SK-N-SH (cell line): ENCODE results near the gene TOMM70. TPM values are rescaled to one million over a fixed set of nuclear protein-coding genes. Genes with fewer than 3 reads are reported as not detected.

Experiments used
- CTCF ChIA-PET: fragments of 300-600, 350-600 bp; formaldehyde crosslinking; extraction: SDS; loops from one replicate; lab custom pipeline; 2021; lab: Yijun Ruan, JAX
- POLR2A ChIA-PET: fragments of 350-600 bp; sonication (Branson Sonifier 250); formaldehyde crosslinking; extraction: SDS; loops from one replicate; lab custom pipeline; 2020; ENCODE audit warnings: antibody characterized with exemption, inconsistent platforms; lab: Yijun Ruan, JAX
- DNase-seq: peaks from one replicate; pipeline ENCODE4 v3.0.0; 2012
- H2AFZ ChIP-seq: fragments of 200-600 bp; sonication (generic); 2 replicates; pipeline ENCODE4 v1.8.1; 2016; ENCODE audit warnings: antibody characterized with exemption, mild to moderate bottlenecking, low read depth
- H3F3A ChIP-seq: fragments of 200-600 bp; sonication (generic); replicated peaks from 2 replicates; pipeline ENCODE3; 2016; ENCODE audit warnings: antibody characterized with exemption, mild to moderate bottlenecking; ENCODE audit not compliant: insufficient read depth
- H3K27ac ChIP-seq, 2 experiments: fragments of 200-500 bp in 1 of 2; fragments of 200-600 bp in 1 of 2; sonication (Bioruptor generic) in 1 of 2; sonication (generic), shearing (Covaris generic) in 1 of 2; 2 replicates each; pipeline versions ENCODE4 v1.5.1 to v1.6.1; 2014 to 2016; ENCODE audit warnings: low read depth in 2 of 2, inconsistent platforms in 1 of 2, low read length in 1 of 2, mild to moderate bottlenecking in 1 of 2, mixed read lengths in 1 of 2
- H3K27me3 ChIP-seq: fragments of 200-600 bp; sonication (generic), shearing (Covaris generic); 2 replicates; pipeline ENCODE4 v1.6.1; 2016; ENCODE audit warnings: mixed run types; ENCODE audit not compliant: insufficient read depth
- H3K36me3 ChIP-seq, 2 experiments: fragments of 200-500 bp in 1 of 2; fragments of 200-600 bp in 1 of 2; sonication (Bioruptor generic) in 1 of 2; sonication (generic) in 1 of 2; replicated peaks in 1 of 2; 2 replicates each; pipeline versions ENCODE3 to v1.5.1; 2014 to 2016; ENCODE audit warnings: low read length in 1 of 2, mild to moderate bottlenecking in 1 of 2; ENCODE audit not compliant: insufficient read depth in 2 of 2, control insufficient read depth in 1 of 2
- H3K4me1 ChIP-seq, 2 experiments: fragments of 200-500 bp in 1 of 2; fragments of 200-600 bp in 1 of 2; sonication (Bioruptor generic) in 1 of 2; sonication (generic), shearing (Covaris generic) in 1 of 2; 2 replicates each; pipeline versions ENCODE4 v1.5.1 to v1.6.1; 2014 to 2016; ENCODE audit warnings: low read depth in 1 of 2, low read length in 1 of 2, mixed run types in 1 of 2; ENCODE audit not compliant: insufficient read depth in 2 of 2, control insufficient read depth in 1 of 2
- H3K4me2 ChIP-seq: fragments of 200-600 bp; sonication (generic), shearing (Covaris generic); 2 replicates; pipeline ENCODE4 v1.6.1; 2017; ENCODE audit warnings: mixed run types
- H3K4me3 ChIP-seq, 2 experiments: fragments of 200-500 bp in 1 of 2; fragments of 200-600 bp in 1 of 2; sonication (Bioruptor generic) in 1 of 2; sonication (generic), shearing (Covaris generic) in 1 of 2; 2 replicates each; pipeline versions ENCODE4 v1.5.1 to v1.8.1; 2014 to 2016; ENCODE audit warnings: low read depth in 2 of 2, inconsistent platforms in 1 of 2, low read length in 1 of 2, mild to moderate bottlenecking in 1 of 2, mixed read lengths in 1 of 2, moderate library complexity in 1 of 2
- H3K79me2 ChIP-seq: fragments of 200-600 bp; sonication (generic); 2 replicates; pipeline ENCODE4 v1.8.1; 2017; ENCODE audit warnings: mild to moderate bottlenecking; ENCODE audit not compliant: insufficient read depth
- H3K9ac ChIP-seq: fragments of 200-600 bp; sonication (generic); 2 replicates; pipeline ENCODE4 v1.6.1; 2017; ENCODE audit warnings: mixed run types
- H3K9me2 ChIP-seq: fragments of 200-600 bp; sonication (generic); 2 replicates; pipeline ENCODE4 v1.6.1; 2017; ENCODE audit warnings: mixed run types
- H3K9me3 ChIP-seq: fragments of 200-600 bp; sonication (generic); 2 replicates; pipeline ENCODE4 v1.6.1; 2017; ENCODE audit warnings: mixed run types, mild to moderate bottlenecking, moderate library complexity
- H4K20me1 ChIP-seq: fragments of 200-600 bp; sonication (generic); 2 replicates; pipeline ENCODE4 v1.6.1; 2017; ENCODE audit warnings: mild to moderate bottlenecking, mixed run types; ENCODE audit not compliant: insufficient read depth
- CHD2 ChIP-seq: fragments of 150-350 bp; IDR thresholded peaks from 2 replicates; pipeline ENCODE4 v1.6.1; 2018; ENCODE audit warnings: low read length; ENCODE audit not compliant: partially characterized antibody
- ELF1 ChIP-seq: IDR thresholded peaks from 2 replicates; pipeline ENCODE4 v1.4.0; 2012
- FOXM1 ChIP-seq: IDR thresholded peaks from 2 replicates; pipeline ENCODE4 v1.4.0; 2012; ENCODE audit warnings: low read depth, mild to moderate bottlenecking
- GABPA ChIP-seq: IDR thresholded peaks from 2 replicates; pipeline ENCODE4 v1.4.0; 2012; ENCODE audit warnings: low read depth, mild to moderate bottlenecking
- GATA2 ChIP-seq: sonication (generic); formaldehyde crosslinking; IDR thresholded peaks from 2 replicates; pipeline ENCODE4 v1.5.0; 2020; ENCODE audit warnings: mild to moderate bottlenecking, missing genetic modification reagents
- MXI1 ChIP-seq: IDR thresholded peaks from 2 replicates; pipeline ENCODE4 v1.6.1; 2012; ENCODE audit warnings: mild to moderate bottlenecking, low read depth, low read length, improper control_type of control experiment
- NFIC ChIP-seq: IDR thresholded peaks from 2 replicates; pipeline ENCODE4 v1.4.0; 2012; ENCODE audit warnings: borderline replicate concordance
- NRF1 ChIP-seq: IDR thresholded peaks from 2 replicates; pipeline ENCODE4 v1.6.1; 2012; ENCODE audit warnings: low read depth, mild to moderate bottlenecking, low read length
- RCOR1 ChIP-seq: fragments of 150-350 bp; IDR thresholded peaks from 2 replicates; pipeline ENCODE4 v1.6.1; 2017; ENCODE audit warnings: antibody characterized with exemption, low read length
- RFX5 ChIP-seq: IDR thresholded peaks from 2 replicates; pipeline ENCODE4 v1.6.1; 2012; ENCODE audit warnings: mild to moderate bottlenecking, improper control_type of control experiment, low read length
- RXRA ChIP-seq: IDR thresholded peaks from 2 replicates; pipeline ENCODE4 v1.4.0; 2012; ENCODE audit warnings: low read depth, mild to moderate bottlenecking, borderline replicate concordance
- SIN3A ChIP-seq: IDR thresholded peaks from 2 replicates; pipeline ENCODE4 v1.6.1; 2012; ENCODE audit warnings: low read depth, mild to moderate bottlenecking, low read length, moderate library complexity, borderline replicate concordance
- SMC3 ChIP-seq: IDR thresholded peaks from 2 replicates; pipeline ENCODE4 v1.6.1; 2012; ENCODE audit warnings: low read depth, low read length, improper control_type of control experiment
- TCF12 ChIP-seq: IDR thresholded peaks from 2 replicates; pipeline ENCODE4 v1.4.0; 2012
- WGBS: methylation state at CpG from one replicate; pipeline ENCODE4 v1.1.6; 2017; ENCODE audit warnings: low lambda C conversion rate; 5-methylcytosine and 5-hydroxymethylcytosine counted together
- polyA plus RNA-seq, 3 experiments: library from polyadenylated mRNA; depleted of rRNA; stranded (reverse); fragments of >200 nt; gene quantifications; 2 replicates each; pipeline ENCODE4 v1.2.3, GENCODE V29; 2012
- TF ChIP-seq, protein P1 (sequence below): IDR thresholded peaks from 2 replicates; pipeline ENCODE4 v1.6.1; 2012; ENCODE audit warnings: mild to moderate bottlenecking, low read depth, low read length, moderate library complexity
- TF ChIP-seq, protein P2 (sequence below): fragments of 200-600 bp; sonication (generic); IDR thresholded peaks from 2 replicates; pipeline ENCODE4 v1.6.1; 2017; ENCODE audit warnings: antibody characterized with exemption, mild to moderate bottlenecking, moderate library complexity
- TF ChIP-seq, protein P3 (sequence below): IDR thresholded peaks from 2 replicates; pipeline ENCODE4 v1.4.0; 2012; ENCODE audit warnings: low read depth
- TF ChIP-seq, protein P4 (sequence below): IDR thresholded peaks from 2 replicates; pipeline ENCODE4 v1.4.0; 2012; ENCODE audit warnings: low read depth, borderline replicate concordance

TOMM70 gene
- polyA plus RNA-seq, 1 of the 3 experiments (the other 2 are of a cell fraction), result 17.4 TPM

DNA sequence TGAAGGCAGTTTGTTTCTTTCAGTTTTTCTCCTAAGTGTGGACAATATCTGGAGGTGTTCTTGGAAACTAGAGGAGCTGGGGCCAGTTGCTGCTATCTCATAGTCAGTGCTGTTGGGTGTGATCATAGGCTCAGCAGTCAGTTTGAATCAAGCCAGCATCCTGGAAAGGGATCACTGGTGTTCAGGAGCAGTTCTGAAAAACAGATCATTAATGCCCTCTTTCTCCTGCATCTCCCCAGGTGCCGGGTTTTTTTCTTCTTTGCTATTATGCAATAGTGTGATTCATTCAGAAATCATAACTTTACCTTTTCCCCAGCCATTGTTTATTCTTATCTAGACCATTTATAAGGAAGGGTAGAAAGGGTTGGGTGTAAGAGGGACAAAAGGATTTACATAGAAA, 24.4 kb upstream of the TOMM70 start:
- TF ChIP-seq, protein P1, sequence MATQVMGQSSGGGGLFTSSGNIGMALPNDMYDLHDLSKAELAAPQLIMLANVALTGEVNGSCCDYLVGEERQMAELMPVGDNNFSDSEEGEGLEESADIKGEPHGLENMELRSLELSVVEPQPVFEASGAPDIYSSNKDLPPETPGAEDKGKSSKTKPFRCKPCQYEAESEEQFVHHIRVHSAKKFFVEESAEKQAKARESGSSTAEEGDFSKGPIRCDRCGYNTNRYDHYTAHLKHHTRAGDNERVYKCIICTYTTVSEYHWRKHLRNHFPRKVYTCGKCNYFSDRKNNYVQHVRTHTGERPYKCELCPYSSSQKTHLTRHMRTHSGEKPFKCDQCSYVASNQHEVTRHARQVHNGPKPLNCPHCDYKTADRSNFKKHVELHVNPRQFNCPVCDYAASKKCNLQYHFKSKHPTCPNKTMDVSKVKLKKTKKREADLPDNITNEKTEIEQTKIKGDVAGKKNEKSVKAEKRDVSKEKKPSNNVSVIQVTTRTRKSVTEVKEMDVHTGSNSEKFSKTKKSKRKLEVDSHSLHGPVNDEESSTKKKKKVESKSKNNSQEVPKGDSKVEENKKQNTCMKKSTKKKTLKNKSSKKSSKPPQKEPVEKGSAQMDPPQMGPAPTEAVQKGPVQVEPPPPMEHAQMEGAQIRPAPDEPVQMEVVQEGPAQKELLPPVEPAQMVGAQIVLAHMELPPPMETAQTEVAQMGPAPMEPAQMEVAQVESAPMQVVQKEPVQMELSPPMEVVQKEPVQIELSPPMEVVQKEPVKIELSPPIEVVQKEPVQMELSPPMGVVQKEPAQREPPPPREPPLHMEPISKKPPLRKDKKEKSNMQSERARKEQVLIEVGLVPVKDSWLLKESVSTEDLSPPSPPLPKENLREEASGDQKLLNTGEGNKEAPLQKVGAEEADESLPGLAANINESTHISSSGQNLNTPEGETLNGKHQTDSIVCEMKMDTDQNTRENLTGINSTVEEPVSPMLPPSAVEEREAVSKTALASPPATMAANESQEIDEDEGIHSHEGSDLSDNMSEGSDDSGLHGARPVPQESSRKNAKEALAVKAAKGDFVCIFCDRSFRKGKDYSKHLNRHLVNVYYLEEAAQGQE, result no peak
- no peak for TF ChIP-seq RCOR1
- no peak for TF ChIP-seq GATA2 (CRISPR knock-in tag)
- TF ChIP-seq, protein P2, sequence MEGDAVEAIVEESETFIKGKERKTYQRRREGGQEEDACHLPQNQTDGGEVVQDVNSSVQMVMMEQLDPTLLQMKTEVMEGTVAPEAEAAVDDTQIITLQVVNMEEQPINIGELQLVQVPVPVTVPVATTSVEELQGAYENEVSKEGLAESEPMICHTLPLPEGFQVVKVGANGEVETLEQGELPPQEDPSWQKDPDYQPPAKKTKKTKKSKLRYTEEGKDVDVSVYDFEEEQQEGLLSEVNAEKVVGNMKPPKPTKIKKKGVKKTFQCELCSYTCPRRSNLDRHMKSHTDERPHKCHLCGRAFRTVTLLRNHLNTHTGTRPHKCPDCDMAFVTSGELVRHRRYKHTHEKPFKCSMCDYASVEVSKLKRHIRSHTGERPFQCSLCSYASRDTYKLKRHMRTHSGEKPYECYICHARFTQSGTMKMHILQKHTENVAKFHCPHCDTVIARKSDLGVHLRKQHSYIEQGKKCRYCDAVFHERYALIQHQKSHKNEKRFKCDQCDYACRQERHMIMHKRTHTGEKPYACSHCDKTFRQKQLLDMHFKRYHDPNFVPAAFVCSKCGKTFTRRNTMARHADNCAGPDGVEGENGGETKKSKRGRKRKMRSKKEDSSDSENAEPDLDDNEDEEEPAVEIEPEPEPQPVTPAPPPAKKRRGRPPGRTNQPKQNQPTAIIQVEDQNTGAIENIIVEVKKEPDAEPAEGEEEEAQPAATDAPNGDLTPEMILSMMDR, result no peak
- TF ChIP-seq, all 33 proteins: peak for 0
- no peaks in the 10 kb centered on the region for H3K27me3 ChIP-seq
- whole genome bisulfite sequencing, result 92% methylated on average over 1 of the region's 1 CpG
- H4K20me1 ChIP-seq, result no peaks in the 10 kb centered on the region
- H3K9ac ChIP-seq, result no peak overlapping the region
- no peak overlapping the region for H3K27ac ChIP-seq
- no peaks in the 10 kb centered on the region for H3K36me3 ChIP-seq
- H3K4me2 ChIP-seq, result no peak overlapping the region
- H3F3A ChIP-seq, result no peaks in the 10 kb centered on the region
- no peak for DNase-seq
- H3K9me3 ChIP-seq, result no peaks in the 10 kb centered on the region
- ChIA-PET POLR2A (no interaction called here), CTCF (interaction anchor here (1.2 kb wide), 1 partner anchor 593 kb away, joined by 3 read pairs; no protein-coding TSS in a partner anchor)
- H3K9me2 ChIP-seq, result no peaks in the 10 kb centered on the region
- H2AFZ ChIP-seq, result no peak overlapping the region
- no peaks in the 10 kb centered on the region; a peak in 2 of 4 replicates for H3K4me1 ChIP-seq
- no peaks in the 10 kb centered on the region for H3K79me2 ChIP-seq
- H3K4me3 ChIP-seq, result no peak overlapping the region

DNA sequence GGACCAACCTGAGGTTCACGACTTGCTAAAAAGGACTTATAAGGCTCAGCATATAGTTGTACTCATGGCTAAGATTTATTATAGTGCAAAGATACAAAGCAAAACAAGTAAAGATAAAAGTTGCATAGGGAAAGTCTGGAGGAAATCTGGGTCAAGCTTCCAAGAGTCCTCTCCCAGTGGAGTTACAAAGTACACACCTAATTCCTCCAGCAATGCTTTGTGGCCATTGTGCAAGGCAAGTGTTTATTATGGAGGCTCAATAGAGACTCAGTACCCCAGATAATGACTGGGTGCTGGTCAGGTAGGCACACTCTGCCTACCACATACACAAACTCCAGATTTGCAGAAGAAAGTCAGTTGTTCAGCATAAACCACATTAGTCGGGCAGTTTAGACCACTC, 23.4 kb upstream of the TOMM70 start:
- Histone ChIP-seq H3K4me1 (no peaks in the 10 kb centered on the region; a peak in 2 of 4 replicates), H4K20me1 (no peaks in the 10 kb centered on the region), H3K4me2 (no peak overlapping the region), H3K36me3 (no peaks in the 10 kb centered on the region), H2AFZ (no peak overlapping the region), H3K27ac (no peak overlapping the region), H3K9me3 (no peaks in the 10 kb centered on the region), H3K4me3 (no peak overlapping the region), H3K79me2 (no peaks in the 10 kb centered on the region), H3K27me3 (no peaks in the 10 kb centered on the region), H3F3A (no peaks in the 10 kb centered on the region), H3K9ac (no peak overlapping the region), H3K9me2 (no peaks in the 10 kb centered on the region)
- ChIA-PET CTCF (interaction anchor here (1.2 kb wide), 1 partner anchor 592 kb away, joined by 3 read pairs; no protein-coding TSS in a partner anchor), POLR2A (no interaction called here)
- WGBS, result 91% methylated on average over 2 of the region's 2 CpGs
- TF ChIP-seq ELF1, result no peak
- no peak for TF ChIP-seq SIN3A
- no peak for TF ChIP-seq FOXM1
- TF ChIP-seq RFX5, result no peak
- TF ChIP-seq, protein P3, sequence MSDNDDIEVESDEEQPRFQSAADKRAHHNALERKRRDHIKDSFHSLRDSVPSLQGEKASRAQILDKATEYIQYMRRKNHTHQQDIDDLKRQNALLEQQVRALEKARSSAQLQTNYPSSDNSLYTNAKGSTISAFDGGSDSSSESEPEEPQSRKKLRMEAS, result no peak
- no peak for TF ChIP-seq RXRA
- TF ChIP-seq TCF12, result no peak
- no peak for TF ChIP-seq NRF1
- no peak for TF ChIP-seq RCOR1
- no peak for TF ChIP-seq SMC3
- no peak for TF ChIP-seq GABPA
- TF ChIP-seq MXI1, result no peak
- TF ChIP-seq CHD2, result no peak
- no peak for TF ChIP-seq NFIC
- TF ChIP-seq, protein P2, result no peak
- TF ChIP-seq, protein P4, sequence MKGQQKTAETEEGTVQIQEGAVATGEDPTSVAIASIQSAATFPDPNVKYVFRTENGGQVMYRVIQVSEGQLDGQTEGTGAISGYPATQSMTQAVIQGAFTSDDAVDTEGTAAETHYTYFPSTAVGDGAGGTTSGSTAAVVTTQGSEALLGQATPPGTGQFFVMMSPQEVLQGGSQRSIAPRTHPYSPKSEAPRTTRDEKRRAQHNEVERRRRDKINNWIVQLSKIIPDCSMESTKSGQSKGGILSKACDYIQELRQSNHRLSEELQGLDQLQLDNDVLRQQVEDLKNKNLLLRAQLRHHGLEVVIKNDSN, result no peak
- no peak for DNase-seq
